Breast epithelium (tissue), 3 donors: Measurements from ENCODE around the gene FCRL6.

Experiments used
- CTCF ChIP-seq, 3 donors: fragments of 450-650 bp; IDR thresholded peaks; one replicate each; pipeline ENCODE4 v1.5.1; 2016 to 2017; ENCODE audit warnings: antibody characterized with exemption in 3 of 3, mild to moderate bottlenecking in 3 of 3, moderate library complexity in 3 of 3
- POLR2A ChIP-seq: fragments of 450-650 bp; IDR thresholded peaks from one replicate; pipeline ENCODE4 v1.6.1; 2016; ENCODE audit warnings: antibody characterized with exemption, mild to moderate bottlenecking, moderate library complexity
- POLR2AphosphoS5 ChIP-seq, 3 donors: sonication (generic); formaldehyde crosslinking; IDR thresholded peaks; one replicate each; pipeline ENCODE4 v1.6.1; 2017; ENCODE audit warnings: antibody characterized with exemption in 3 of 3

DNA sequence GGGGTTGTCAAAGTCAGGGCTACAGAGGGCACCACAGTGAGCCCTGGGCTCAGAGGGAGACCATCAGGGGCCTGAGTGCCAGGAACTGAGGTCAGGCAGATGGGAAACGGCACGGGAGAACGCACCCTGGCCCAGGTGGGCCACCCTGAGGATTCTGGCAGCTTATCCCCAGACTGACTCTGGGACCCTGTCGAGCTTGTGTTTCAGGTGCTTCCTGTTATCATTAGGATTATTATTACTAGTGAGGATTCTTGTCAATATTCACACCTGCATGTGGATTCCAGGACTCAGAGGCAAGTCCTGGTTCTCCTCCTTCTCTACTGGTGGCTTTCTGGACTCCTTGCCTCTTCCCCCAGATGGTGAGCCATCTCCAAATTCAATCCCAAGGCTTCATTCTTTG is 45.1 kb downstream of the FCRL6 start:
- TF ChIP-seq POLR2AphosphoS5 (IDR thresholded peaks at IDR 0.05) (no peak), CTCF (IDR thresholded peaks at IDR 0.05) (no peak), POLR2A (no peak)
